ENCODE results near the gene FANCC.

Gene FANCC

GRCh38 chr9:95092262-95093072 lies 225.0 kb downstream of the FANCC start:
- no peak overlapping the region for H3K4me3 ChIP-seq (ENCODE audit: low read depth, low read length)
- H3K27ac ChIP-seq, result peak overlapping the region; percentile 83
- peak; percentile 91 for DNase-seq
- TF ChIP-seq CTCF (IDR thresholded peaks at IDR 0.05; ENCODE audit: low read depth, low read length, missing control alignments), result no peak
- in situ Hi-C loops (cut with HindIII; ENCODE audit: low pct_ligation_motif_present, low sequenced_read_pairs), result no loop called here
- H3K27me3 ChIP-seq (replicated peaks), result no peaks in the 10 kb centered on the region
- H3K36me3 ChIP-seq (replicated peaks), result no peaks in the 10 kb centered on the region

- H3K27me3 ChIP-seq (replicated peaks), result no peaks in the 10 kb centered on the region
- H3K36me3 ChIP-seq (replicated peaks), result peaks cover 2% of the 10 kb centered on the region
- DNase-seq, result peak; percentile 84
- no peak for TF ChIP-seq CTCF (IDR thresholded peaks at IDR 0.05; ENCODE audit: low read depth, low read length, missing control alignments)
- in situ Hi-C loops (cut with HindIII; ENCODE audit: low pct_ligation_motif_present, low sequenced_read_pairs), result no loop called here
- no peak overlapping the region for H3K4me3 ChIP-seq (ENCODE audit: low read depth, low read length)
- peak overlapping the region; percentile 83 for H3K27ac ChIP-seq
These were observed 225.8 kb downstream of the FANCC start for GRCh38 chr9:95091601-95092261.

- no peak for DNase-seq
- Histone ChIP-seq H3K4me3 (ENCODE audit: low read depth, low read length) (no peak overlapping the region), H3K36me3 (replicated peaks) (peaks cover 9% of the 10 kb centered on the region), H3K27ac (peak overlapping the region; percentile 83), H3K27me3 (replicated peaks) (no peaks in the 10 kb centered on the region)
- in situ Hi-C loops (cut with HindIII; ENCODE audit: low pct_ligation_motif_present, low sequenced_read_pairs), result no loop called here
- TF ChIP-seq CTCF (IDR thresholded peaks at IDR 0.05; ENCODE audit: low read depth, low read length, missing control alignments), result no peak
These were observed 226.5 kb downstream of the FANCC start for GRCh38 chr9:95090871-95091577.

- in situ Hi-C loops (cut with HindIII; ENCODE audit: low pct_ligation_motif_present, low sequenced_read_pairs), result no loop called here
- Histone ChIP-seq H3K36me3 (replicated peaks) (peaks cover 17% of the 10 kb centered on the region), H3K27me3 (replicated peaks) (no peaks in the 10 kb centered on the region), H3K27ac (no peak overlapping the region), H3K4me3 (ENCODE audit: low read depth, low read length) (no peak overlapping the region)
- no peak for TF ChIP-seq CTCF (IDR thresholded peaks at IDR 0.05; ENCODE audit: low read depth, low read length, missing control alignments)
- no peak for DNase-seq
These were observed 227.3 kb downstream of the FANCC start for GRCh38 chr9:95090023-95090791.

- in situ Hi-C loops (cut with HindIII; ENCODE audit: low pct_ligation_motif_present, low sequenced_read_pairs), result no loop called here
- no peaks in the 10 kb centered on the region for H3K27me3 ChIP-seq (replicated peaks)
- no peak overlapping the region for H3K4me3 ChIP-seq (ENCODE audit: low read depth, low read length)
- H3K27ac ChIP-seq, result no peak overlapping the region
- DNase-seq, result no peak
- no peak for TF ChIP-seq CTCF (IDR thresholded peaks at IDR 0.05; ENCODE audit: low read depth, low read length, missing control alignments)
- H3K36me3 ChIP-seq (replicated peaks), result peaks cover 17% of the 10 kb centered on the region
These were observed 228.1 kb downstream of the FANCC start for GRCh38 chr9:95089257-95090022.

Data from brain microvascular endothelial cell (primary cell).